HG02678 (cell line): Measurements from ENCODE around the gene BEX3.
"Not testable (repeated sequence)": the region's sequence is repeated elsewhere in the genome, so short reads cannot be mapped to it uniquely, and the experiment has no call there.

ENCODE experiments used
- ATAC-seq: cut with Tn5 transposase; IDR thresholded peaks from one replicate; pipeline ENCODE4 v1.9.1; 2021; ENCODE audit warnings: mild to moderate bottlenecking, moderate library complexity; ENCODE audit not compliant: unreplicated experiment

Gene BEX3

DNA sequence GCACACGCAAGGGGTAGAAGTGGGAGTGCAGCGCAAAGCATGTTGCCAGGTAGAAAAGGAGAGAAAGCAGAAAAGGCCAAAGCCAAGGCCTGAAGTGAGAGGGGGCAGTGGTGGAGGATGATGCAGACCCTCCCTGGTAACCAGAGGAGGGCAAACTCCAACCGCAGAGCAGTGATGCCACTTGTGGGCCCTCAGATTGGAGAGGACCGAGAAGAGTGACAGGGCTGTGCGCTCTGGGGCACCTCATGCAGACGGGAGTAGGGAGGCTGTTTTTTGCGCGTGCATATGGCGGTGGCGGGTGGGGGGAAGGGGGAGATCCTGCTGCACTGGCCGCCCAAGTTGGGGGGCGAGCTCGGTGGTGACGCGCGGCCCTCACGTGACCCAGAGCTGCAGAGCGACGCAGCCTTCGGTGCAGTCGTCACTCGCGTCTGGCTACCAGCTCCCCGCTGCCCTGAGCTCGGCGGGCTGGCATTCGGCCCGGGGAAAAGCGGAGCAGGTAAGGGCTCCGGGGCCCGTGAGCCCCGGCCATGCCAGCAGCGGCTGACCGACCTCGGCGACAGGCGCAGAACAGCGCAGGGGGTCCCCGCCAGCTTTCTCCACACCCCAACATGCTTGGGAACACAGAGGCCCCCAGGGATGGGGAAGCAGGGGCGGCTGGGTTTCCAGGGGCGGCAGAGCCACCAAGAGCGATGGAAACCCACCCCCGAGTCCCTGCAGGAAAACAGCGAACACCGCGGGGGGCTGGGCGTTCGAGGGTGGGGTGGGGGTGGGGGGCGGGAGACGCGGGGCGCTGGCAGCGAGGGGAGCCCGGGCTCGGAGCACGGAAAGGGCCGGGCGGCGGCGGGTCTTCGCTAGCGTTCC is at the start of gene BEX3:
Gene BEX3 (plus strand): TSS at position 421 of the 861 bp plus-strand sequence. CDS start 984 bp downstream, outside the sequence.
- ATAC-seq: no peak

DNA sequence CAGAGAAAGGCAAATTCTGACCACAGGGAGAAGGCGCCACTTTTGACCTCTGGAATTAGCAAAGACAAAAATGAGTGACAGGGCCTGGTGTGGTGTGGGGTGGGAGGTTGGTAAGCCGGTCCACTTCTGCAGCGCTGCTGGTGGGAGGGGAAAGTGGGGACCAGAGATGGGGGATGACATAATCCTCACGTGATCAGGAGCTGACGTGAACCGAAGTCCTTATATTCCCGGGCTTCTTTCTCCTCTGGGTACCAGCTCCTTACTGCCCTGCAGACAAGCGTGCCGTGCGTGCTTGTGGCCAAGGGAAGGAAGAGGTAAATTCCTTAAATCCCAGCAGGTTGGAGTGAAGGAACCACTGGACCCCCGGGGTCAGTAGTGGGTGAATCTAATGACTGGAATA is 46.3 kb upstream of the BEX3 start, which contains the start of gene TCEAL7:
Gene TCEAL7 (plus strand): TSS at position 249 of the 400 bp plus-strand sequence. CDS start 1,165 bp downstream, outside the sequence.
- no peak for ATAC-seq

DNA sequence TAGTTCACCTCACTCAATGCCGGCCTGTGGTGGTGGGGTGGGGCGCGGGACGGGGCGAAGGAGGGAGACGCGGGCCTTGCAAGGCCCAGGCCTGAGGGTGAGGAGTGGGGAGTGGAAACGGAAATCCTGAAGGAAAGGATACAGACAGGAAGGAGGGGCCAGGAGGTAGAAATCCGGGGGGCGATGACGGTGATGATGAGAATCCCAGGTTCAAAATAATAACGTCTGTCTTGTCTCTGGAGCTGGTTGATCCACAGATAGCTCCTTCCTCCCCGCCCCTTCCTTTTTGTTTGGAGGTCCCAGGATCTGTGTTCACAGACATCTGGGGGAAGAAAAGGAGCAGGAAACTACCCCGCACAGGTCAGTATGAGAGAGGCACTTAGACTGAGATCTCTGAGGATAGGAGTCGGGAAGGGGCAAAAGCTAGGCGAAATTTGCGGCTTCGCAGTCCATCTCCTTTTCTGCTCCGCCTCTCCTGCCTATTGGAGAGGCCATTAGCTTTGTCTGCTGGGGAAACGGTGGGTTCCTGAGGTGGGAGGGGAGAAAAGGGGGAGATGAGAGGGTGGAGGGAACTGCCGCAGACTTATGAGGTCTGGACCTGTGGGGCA is 45.6 kb upstream of the BEX3 start:
- no peak for ATAC-seq

DNA sequence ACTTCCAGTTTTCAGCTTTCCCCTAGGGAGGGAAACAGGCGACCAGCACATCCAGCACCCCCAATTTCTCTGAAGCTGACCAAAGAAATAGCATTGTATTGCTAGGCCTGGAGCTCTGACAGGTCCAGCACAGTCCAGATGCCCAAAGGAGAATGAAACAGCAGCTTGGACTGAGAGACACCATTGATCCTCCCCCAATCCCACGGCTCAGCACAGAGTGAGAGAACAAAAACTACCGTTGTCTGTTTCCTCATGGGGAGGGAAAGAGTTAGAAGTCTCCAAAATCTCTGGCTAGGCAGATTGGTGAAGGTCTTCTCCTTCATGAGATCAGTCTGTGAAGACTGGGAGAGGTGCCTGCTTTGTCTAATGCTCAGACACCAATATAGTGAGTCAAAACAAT is 37.7 kb upstream of the BEX3 start:
- ATAC-seq: no peak

DNA sequence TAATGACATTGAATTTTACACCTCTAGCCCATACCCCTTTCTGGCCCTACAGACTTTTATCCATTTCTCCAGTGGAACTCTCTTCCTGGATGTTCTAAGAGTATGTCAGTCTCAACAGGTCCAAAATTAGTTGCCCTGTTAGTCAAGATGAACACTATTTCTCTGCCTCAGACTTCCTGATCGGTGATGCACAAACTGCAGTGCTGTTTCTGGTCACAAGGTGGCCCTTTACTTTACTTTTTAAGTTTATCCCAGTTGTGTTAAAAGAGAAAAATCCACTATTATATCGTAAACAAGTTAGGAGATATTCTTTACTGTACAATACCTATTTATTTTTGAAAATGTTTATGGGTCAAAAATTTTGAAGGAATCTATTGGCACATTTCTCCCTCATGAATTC is 33.2 kb upstream of the BEX3 start:
- ATAC-seq: peak; percentile 42

DNA sequence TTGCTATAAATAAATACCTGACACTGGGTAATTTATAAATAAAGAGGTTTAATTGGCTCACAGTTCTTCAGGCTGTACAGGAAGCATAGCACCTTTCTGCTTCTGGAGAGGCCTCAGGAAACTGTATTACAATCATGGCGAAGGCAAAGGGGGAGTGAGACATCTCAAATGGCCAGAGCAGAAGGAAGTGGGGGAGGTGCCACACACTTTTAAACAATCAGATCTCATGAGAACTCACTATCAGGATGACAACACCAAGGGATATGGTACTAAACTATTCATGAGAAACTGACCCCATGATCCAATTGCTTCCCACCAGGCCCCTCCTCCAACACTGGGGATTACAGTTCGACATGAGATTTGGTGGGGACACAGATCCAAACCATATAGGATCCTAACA is 31.7 kb upstream of the BEX3 start:
- ATAC-seq: no peak

DNA sequence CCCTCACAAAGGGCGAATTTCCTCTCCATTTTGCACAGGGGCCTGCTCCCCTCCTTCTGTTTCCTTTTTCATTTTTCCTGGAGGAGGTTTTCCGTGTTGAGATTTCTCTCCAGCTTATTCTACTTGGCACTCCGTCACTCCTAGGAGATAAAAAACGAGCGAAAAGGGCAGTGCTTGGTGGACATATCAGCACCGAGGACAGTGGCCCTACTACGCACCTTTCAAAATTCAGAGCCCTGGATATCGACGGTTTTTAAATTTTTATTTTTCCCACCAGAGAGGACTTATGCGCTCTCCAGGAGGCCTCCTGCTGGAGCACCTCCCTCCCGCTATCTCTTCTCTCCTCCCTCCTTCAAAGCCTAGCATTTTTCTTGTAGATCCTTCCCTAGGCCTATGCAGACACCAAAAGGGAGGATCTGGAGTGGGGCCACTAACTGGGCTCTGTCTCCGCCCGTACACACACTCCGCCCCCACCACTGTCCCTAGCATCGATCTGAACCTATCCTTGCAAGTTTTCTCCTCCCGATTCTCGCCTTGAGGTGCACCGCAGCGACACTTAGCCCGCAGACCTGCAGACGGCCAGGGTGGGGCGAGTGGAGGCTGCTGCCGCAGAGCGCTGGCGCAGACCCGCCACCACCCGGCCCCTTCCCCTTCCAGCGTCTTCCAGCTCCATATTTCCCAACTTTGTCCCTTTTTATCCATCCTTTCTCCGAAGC is 28.5 kb upstream of the BEX3 start:
- ATAC-seq: no peak

DNA sequence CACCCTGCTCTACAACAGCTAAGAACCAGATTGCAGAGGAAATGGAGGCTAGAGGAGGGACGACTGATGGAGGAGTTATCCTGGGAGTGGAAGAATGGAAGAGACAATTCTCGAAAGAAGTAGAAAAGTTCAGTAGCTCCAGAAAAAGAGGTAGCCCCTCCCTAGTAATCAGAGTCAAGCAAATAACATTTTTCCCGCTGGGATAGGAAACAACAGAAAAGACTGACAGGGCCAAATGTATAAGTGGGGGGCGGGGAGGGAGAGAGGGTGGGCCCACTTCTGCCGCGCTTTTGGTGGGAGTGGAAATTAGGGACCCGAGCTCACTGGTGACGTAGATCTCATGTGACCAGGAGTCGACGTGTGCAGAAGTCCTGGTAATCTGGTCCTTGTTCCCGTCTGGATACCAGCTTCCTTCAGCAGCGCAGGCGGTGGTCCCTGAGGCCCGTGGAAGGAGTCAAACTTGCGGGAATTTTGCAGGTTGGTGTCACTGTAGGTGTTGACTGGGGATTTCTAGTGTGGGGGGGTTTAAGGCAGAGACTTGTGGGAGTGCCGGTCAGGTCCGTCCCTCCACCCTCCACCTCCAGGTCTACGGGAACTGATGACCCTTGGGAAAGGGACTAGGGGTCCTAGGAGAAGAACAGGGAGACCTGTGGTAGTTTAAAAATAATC is 20.1 kb upstream of the BEX3 start, which contains the start of gene TCEAL9:
Gene TCEAL9 (plus strand): TSS at position 377 of the 669 bp plus-strand sequence. CDS start 1,179 bp downstream, outside the sequence.
- ATAC-seq: no peak

DNA sequence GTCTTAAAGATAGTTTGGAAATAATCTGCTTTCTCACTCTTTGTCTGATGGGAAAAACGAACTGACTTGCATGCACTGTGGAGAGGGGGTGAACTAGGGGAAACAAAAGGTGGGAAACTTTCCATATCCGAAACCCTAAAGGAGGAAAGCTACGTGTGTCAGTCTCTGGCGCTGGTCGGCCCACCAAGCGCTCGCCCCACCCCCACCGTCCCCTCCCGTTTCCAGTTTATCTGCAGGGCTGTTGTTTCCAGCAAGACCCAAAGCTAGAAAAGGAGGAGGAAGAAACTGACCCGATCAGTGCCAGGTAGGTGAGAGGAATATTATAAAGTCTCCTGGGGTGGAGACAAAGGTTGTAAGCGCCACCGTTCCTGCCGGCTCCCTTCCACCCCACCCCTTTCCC is 19.5 kb upstream of the BEX3 start:
- ATAC-seq: no peak

DNA sequence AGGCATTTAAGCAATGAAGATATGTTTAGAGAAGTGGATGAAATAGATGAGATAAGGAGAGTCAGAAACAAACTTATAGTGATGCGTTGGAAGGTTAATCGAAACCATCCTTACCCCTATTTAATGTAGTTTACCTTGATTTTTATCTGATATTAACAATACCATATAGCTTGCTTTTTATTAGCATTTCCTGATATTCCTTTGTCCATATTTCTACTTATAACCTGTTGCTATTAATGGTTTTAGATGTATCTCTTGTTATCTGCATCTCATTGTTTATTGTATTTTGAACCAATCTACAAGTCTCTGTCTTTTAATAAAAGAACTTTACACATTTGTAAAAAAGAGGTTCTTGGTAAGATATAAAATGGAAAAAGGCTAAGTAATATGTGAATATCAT is 18.5 kb upstream of the BEX3 start:
- no peak for ATAC-seq

DNA sequence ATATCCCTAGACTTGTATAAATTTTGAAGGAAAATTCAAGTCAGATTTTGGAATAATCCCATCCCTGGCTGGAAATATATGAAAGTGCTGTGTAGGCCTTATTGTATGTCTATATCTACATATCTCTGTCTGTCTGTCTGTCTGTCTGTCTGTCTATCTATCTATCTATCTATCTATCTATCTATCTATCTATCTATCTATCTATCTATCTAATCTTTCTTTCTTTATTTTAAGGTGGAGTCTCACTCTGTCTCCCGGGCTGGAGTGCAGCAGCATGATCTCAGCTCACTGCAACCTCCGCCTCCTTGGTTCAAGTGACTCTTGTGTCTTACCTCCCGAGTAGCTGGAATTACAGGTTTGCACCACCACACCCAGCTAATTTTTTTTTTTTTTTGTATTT is 16.7 kb upstream of the BEX3 start:
- not testable (repeated sequence) for ATAC-seq

DNA sequence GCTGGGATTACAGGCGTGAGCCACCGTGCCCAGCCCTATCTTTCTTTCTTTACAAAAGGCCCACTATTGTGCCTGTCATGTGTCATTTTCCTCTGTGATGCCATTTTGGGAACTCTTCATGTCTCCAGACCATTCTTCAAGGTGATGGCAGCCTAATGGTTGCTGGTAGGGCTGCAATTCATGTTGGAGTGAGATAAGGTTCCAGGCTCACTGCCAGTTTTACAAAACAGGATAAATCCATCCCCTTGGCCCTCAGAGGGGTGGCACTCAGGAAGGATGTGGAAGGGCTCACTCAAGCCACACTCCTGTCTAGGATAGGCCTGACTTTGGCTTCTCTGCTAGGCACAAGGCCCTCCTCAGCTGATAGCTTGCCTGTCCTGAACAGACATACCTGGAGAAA is 16.2 kb upstream of the BEX3 start:
- no peak for ATAC-seq

DNA sequence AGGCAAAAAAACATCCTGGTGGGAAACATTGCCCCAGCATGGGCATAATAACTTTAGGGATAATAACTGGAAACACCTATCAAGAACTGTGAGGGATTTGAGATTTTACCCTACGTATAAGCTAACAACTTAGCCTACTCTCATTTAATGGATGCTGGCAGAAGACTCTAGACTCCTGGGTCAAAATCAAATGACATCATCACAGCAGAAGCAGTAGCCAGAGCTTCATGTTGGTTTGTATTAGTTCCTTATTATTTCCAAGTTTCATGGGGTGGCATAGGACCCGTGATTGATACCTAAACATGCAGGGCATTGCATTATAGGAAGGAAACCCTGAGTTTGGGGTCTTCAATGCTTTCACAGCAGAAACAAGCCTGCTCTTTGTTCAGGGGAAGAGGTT is 15.4 kb upstream of the BEX3 start:
- ATAC-seq: no peak

DNA sequence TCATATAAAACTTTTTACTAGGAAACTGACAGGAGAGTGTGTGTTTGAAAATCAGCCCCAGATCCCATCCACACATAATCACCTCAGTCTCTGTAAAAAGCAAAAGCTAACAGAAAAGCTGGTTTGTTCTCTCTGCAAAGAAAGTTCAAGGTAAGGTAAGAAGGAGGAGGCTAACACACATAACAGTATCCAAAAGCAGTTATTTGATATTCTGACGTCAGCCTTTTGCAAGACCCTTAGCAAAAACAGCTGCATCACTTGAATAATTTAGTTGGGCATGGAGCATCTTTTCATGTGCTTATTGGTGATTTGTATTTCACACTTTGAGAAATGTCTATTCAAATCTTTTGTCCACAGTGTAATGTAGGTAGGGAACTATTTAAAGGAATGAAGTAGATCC is 14.5 kb upstream of the BEX3 start:
- ATAC-seq: no peak

DNA sequence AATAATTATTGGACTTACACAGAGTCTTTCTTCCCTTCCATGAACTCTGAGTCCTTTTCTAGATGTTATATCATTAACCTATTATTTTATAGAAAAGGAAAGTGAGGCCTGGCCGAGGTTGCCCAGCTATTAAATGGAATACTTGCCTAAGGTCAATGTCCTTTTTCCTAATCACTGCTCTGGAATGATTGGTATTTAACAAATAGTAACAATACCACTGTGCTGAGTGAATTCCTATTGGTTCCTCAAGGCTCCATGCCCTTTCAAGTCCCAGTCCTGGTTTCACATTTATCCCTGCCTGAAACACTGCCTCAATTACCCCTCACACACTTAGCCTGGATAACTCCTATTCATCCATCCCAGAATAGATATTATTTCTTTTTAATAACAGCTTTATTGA is 13.9 kb upstream of the BEX3 start:
- ATAC-seq: no peak

DNA sequence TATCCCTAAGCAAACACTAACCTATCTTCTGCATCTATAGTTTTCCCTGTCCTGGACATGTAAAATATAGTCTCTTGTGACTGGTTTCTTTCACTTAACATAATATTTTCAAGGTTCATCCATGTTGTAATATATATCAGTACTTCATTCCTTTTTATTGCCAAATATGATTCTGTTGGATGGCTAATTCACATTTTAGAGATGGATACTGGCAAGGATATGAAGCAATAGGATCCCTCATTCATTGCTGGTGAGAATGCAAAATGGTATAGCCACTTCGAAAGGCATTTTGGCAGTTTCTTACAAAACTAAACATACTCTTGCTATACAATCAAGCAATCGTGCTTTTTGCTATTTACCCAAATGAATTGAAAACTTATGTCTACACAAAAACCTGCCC is 13.3 kb upstream of the BEX3 start:
- ATAC-seq: no peak

DNA sequence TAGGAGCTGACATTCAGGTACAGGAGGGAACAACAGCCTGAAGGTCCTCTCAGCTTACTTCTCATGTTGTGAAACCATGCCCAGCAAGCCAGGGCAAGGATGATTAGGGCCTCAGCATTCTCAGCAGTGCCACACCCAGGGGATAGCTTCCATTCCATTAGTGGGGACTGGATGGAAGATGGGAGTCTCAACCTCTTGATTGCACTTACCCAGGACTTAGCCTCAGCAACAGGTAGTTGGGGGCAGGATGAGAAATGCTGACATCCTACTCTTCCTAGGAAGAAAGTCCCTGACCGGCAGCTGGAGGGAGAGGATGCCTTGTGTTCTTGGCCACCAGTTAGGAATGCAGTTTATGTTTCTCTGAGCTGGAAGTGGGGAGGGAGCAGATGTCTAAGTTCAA is 8.8 kb upstream of the BEX3 start:
- no peak for ATAC-seq

DNA sequence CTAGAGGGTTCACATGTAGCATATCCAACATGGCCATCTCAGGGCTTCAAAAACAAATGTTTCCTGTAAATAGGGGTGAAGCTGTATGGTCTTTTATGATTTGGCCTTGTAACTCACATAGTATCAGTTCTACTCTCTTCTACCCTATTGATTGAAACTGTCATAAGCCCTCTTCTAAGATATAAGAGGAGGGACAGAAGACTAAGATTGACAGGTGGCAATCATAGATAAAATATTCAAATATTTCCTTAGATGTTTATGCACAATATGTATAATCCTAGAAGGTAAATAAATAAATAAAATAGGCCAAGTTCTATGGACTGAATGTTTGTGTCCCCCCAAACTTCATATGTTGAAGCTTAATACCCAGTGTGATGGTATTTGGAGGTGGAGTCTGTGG is 6.9 kb upstream of the BEX3 start:
- no peak for ATAC-seq

DNA sequence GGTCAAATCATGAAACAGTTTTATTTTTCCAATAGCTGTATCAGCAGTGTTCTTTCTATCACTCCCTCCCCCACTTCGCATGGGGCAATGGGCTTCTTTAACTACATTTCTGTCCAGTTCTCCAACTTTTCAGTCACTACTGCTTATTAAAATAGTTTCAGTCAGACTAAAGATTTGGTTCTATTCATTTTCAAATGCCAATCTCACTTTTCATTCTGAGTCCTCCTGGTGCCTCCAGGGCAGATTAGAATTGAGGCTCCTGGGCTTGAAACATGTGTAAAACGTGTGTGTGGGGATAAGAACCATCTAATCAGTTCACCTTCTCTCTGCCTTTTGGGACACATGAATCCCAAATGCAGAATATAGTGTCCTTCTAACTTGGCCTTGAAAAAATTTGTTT is 3.5 kb upstream of the BEX3 start:
- no peak for ATAC-seq

DNA sequence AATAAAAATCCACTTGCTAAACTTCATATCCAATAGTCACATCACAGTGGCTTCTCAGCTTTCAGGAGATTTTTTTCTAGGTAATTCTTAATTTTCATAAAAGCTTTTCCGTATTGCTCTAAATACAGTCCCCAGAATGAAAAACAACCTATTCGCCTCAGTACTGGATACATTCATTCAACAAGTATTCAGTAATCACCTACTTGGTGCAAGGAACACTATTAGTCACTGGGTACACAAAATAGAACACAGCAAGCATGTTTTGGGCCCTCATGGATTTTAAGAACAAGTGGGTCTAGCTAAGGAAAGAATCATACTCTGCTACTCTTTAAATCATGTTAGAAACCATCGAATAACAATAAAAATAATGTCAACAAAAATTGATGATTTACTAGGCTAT is 2.8 kb upstream of the BEX3 start:
- ATAC-seq: no peak

DNA sequence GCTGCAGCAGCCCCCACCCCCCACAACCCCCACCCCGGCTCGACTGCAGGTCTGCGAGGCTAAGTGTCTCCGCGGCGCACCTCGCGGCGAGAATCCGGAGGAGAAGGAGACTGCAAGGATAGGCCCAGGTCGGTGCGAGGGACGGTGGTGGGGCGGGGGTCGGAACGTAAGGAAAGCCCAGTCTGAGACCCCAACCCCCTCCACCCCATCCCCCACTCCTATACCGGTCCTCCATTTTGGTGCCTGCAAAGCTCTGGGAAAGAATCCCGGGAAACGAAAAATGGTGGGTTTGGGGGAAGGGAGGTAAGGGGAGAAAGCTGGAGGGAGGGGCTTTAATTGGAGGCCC is 614 bp downstream of the BEX3 start:
- no peak for ATAC-seq
